ENCODE results near the gene ITGA8.

Gene ITGA8

DNA sequence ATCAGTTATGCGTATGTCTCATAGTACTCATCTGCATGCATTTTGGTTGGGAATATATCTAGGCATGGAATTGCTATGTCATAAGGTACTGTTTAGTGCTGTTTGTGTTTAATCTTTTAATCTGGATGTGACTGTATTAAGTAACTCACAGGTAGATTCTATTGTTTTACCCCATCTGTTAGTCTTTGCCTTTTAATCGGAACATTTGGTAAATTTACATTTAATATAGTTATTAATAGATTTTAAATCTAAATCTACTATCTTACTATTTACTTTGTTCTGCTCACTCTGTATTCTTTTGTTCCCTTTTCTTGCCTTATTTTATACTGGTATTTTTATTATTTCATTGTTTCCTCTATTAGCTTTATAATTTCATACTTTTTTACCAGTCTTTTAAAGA, 10.6 kb upstream of the ITGA8 start:
- no peak for DNase-seq

DNA sequence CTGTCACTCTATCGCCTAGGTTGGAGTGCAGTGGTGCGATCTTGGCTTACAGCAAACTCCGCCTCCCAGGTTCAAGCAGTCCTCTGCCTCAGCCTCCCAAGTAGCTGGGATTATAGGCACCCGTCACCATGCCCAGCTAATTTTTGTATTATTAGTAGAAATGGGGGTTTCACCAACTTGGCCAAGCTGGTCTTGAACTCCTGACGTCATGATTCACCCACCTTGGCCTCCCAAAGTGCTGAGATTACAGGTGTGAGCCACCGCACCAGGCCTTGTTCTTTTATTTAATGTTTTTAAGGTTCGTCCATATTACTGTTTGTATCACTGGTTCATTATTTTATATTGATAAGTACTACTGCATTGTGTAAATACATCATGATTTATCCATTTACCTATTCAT, 10.2 kb upstream of the ITGA8 start:
- DNase-seq, result no peak

DNA sequence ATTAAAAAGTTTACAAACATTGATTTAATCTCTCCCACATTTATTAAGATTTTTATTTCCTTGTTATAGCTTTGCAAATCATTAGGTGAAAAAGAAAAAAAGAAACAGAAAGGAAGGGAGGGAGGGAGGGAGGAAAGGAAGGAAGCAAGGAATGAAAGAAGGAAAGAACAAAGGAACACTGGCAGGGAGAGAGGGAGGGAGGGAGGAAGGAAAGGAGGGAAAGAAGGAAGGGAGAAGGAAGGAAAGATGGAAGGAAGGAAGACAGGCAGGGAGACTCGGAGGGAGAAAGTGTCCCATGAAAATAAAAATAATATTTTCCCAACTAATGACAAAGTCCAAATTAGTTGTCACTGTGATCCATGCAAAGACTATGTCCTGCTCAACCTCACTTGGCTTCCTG, 6.3 kb upstream of the ITGA8 start:
- DNase-seq, result no peak

DNA sequence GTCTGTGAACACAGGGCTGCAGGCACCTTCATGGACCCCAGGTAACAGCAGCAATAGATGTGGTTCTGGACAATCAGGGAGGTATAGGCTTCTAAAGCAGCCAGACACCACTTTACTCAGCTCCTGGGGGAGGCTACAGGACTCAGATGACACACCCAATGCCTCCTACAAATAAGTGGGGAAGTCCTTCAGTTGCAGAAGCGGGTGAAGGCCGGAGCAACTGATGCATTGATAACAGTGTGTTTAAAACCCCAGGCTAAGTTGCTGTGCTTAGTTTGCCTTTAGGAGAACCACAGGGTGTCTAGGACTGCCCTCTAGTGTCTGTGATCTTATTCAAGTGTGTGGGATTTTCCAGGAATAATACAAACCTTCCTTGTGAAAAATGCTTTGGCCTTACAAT, 5.9 kb upstream of the ITGA8 start:
- DNase-seq, result no peak

DNA sequence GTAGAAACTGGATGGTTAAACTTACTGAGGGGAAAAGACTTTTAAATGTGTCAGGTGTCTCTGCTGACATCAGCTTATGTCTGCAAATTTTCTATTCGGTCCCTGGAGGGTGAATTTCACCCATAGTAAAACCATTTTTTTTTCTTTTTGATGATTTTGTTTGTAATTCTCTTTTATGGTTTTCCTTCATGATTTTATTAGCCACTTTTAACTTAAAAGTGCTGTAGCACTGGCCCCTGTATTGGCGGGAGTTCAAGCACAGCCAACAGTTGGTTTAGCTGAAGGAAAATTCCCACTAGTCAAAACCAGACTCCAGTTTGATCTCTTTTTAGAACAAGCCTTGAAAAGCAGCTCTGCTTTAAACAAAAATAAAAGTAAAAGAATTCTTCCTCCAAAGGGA, 5.0 kb upstream of the ITGA8 start:
- DNase-seq, result no peak

DNA sequence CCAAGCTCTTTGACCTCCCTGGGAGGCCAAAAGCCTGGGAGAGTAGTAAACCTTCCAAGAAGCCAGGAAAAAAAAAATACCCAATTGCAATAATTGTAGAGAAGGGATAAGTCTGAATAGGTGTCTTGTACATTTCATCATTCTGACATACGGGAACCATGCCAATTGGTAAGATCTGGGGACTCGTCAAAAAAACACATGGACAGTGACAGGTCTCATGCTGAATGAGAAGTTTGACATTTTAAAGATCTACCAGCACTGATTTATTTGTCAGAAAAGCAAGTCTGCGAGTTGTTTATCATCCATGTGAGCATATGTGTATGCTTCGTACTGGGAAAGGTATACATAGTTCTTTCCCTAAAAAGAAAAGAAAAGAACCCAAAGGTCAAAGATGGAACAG, 4.1 kb upstream of the ITGA8 start:
- no peak for DNase-seq

DNA sequence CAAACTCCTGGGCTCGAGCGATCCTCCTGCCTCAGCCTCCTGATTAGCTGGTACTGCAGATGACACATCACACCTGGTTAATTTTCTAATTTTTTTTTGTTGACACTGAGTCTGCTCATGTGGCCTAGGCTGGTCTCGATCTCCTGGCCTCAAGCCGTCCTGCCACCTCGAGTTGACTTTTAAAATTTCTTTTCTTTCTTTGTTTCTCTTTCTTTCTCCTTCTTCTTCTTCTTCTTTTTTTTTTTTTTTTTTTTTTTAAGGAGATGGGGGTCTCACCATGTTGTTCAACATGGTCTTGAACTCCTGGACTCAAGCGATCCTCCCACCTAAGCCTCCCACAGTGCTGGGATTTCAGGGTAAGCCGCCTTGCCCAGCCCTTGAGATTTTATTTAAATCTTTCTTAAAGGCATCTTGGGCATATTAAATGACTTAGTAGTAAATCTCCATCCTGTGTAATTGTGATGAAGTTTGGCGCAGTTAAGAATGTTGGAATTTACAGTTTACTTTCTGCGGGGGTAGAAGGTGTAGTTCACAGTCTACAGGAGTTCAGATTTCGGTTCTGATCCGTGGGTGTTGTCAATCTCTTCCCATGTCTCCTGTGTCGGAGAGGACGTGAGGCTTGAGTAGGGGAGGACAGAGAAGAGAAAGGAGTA, 1.0 kb upstream of the ITGA8 start:
- no peak for DNase-seq

DNA sequence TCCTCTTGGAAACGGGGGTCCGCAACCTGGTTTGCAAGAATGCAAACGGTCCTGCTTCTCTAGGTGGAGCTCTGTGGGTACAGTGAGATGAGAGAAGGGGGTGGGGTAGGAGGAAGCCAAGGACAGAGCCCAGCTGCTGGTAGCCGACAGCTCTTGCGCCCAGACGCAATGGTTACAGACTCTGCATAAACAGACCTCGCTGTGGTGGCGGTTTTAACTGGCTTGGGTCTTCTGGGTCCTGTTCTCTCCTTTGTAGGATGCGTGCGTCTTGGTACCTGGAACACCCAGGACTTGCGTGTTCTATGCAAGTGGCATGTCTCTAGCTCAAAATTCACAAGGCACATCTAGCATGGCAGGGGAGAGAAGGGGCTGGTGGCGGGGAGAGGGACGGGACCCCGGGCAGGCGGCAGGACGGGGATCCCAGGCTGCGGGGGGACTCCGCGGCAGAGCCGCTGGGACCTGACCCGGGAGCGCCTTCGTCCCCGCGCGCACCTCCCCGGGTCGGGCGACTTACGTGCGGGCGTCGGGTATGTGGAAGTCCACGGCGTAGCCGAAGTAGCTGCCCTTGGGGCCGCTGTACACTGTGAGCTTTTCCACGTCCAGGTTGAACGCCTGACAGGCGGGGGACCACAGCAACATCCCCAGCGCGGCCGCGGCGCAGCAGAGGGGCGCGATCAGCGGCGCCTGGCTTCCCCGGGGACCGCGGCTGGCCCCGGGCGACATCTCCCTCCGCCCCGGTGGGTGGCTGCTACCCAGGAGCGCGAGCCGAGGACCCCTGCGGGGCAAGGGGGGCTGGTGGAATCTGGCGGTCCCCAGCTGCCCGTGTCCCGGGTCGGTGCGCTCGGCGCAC, 448 bp downstream of the ITGA8 start:
- DNase-seq, result no peak

DNA sequence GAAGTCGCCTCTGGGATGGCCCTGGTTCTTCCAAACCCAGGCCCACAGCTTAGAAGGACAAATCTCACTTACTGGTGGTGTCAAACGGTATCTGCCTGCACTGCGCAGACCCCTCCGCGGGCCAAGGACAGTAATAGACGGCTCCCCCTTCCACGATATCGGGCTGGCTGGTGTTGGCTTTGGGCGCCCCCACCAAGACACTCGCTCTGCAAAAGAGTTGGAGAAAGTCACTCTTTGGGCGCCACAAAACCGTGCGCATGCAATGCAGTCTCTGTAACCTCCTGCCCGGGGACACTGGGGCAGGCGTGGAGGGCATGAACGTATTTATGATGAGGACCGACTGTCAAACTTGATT, 1.1 kb downstream of the ITGA8 start:
- no peak for DNase-seq

DNA sequence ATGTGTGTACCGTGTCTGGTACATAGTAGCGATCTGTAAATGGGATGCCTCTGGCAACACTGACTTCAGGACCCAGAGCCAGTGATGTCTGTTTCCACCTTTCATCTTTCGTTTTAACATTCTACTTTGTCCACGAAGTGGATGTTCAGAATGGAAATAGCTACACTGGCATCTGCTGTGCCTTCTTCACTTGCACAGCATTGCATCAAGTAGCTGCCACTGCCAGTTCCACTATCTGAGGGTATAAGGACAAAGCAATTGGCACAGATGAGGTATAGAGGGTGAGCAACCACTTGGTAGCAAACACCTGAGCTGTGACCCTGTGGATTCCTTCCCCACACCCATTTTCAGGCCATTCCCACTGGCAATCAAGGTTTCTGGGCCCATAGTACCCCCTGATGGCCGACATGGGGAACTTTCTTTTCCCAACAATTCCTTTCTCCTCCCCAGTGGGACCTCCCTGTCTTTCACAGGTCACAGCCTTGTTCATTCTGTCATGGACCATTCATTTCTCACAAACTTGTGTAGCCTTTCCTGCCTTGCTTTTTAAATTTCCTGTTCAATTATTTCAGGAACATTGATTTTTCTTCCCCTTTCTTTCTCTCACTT, 4.0 kb downstream of the ITGA8 start:
- DNase-seq, result no peak

DNA sequence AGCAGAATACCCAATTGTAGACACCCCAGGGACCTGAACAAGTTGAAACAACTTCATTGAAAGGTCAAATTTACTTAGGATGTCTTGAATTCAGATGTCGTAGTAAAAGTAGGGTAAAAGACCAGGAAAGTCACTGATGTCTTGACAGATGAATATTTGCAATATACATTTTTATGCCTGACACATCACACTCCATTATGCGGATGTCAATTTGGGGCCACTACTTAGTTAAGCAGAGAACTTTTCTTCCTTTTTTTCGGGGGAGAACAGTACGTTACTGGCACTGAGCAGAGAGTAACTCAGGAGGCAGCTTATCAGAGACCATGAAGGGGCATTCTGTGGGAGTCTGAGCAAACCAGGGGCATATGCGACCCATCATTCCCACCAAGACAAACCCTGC, 4.9 kb downstream of the ITGA8 start:
- no peak for DNase-seq

DNA sequence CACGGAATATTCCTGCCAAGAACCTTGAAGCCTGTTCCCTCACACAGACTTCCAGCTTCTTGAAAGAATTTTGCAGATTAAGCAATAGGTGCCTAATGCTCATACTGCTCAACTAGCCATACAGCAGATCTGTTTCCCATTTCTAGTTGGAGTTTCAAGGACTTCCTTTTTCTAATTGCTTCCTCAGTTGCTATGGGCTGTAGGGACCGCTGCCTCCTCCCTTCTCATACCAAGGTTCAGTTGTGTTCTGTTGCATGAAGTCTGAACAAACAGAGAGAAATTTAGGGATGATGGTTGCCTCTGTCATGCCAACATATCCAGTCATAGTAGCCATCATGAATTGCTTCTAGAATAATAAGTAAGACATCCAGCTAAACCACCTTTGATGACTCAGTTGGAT, 6.8 kb downstream of the ITGA8 start:
- no peak for DNase-seq

DNA sequence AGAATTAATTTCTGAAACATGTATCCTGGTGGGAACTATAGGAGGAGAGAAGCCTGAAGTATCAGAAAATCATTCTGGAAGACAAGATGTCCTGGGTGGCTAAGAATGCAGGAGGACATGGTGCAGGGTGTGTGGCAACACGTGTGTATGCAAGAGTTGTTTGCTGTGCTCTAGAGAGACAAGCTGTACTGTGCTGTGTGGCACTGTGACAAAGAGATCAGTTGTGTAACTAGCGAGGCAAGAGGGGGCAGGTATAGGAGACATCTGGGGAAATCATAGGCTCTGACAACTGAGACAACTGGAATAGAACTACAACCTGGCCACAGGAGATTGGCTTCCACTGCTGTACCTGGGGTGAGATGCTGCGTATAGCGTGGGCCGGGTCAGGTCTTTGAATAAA, 9.3 kb downstream of the ITGA8 start:
- no peak for DNase-seq

DNA sequence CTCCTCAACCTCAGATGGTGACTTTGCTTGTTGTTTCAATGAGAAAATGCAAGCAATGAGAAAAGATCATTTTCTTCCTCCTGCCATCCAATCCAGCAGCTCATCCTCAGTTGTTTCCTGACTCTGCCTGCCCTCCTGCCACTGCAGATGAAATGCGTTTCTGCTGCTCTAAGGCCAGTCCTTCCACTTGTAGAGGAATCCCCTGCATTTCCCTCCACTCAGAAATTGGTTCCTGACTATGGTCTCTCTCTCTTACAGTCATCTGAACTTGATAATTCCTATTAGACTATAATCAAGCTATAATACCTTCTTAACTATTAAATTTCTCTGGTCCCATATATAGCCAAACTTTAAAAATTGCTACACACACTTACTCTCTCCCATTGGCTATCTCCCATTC, 14.4 kb downstream of the ITGA8 start:
- DNase-seq, result no peak

DNA sequence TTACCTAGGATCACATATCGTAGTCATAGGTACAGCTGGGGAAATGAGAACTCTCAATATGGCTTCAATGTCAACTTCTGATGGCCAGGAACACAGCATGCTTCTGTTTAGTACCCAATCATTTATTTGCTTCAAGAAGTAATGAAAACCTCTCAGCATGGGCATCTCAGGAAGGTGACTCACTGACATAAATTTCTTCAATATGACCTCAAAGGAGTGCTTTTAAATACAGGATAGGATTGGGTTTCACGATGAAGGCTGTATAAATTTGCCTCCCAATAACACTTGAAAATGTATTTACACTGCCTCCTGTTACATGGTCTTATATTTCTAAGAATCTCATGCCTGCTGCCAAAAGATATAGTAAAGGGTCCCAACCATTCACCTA, 15.1 kb downstream of the ITGA8 start:
- DNase-seq, result no peak

DNA sequence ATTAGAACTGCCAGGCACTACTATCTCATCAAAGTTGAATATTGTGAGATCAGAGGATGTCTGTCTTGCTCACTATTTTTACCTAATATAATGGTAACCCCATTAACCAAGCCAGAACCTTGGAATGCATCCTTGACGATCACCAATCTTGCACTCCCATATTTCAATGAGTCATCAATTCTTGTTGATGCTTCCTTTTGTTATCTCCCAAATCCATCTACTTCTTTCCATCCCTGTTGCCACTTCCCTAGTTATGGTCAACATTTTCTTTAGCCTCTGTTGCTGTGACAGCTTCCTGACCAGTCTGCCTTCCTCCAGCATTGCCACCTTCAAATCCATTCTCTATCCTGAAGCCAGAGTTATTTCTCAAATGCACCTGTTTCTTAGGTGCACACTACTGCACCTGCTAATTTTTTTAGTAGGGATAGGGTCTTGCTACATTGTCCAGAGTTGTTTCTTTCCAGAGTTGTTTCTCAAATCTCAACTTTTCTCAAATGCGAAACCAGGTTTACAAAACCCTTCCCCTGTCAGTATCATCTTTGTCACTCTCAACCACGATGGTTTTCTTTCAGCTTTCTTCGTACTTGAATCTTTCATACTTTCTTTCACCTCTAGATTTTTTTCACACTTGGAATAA, 15.7 kb downstream of the ITGA8 start:
- DNase-seq, result no peak

DNA sequence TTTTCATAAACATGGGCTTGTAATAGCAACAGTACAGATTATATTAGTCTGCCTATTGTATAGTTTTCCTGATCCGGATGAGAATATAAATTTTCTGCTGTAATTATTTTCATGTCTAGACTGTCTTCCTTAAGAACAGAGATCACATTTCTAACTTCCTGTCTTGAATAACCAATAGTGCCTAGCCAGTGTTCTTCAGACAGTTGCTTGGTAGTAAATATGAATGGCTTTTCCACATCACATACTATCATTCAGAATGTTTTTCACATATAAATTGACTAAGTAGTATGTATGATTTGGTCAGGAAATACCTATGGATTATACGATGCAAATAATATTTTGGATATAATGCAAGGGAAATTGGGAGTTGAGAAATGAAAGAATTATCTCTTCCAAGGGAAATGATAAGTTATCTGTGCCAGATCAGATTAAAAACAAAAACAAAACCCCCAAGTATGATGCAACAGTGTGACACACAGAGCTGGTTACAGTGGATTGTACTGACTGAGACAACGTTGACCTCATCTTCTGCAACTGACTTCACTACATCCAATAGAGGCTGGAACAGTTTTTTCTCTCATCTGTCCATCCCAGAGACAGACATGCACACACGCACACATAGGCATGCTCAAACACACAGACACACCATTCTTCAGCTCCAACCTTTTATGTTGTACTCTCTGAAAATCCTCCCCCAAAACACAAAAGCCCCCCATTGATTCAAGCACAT, 16.4 kb downstream of the ITGA8 start:
- no peak for DNase-seq

DNA sequence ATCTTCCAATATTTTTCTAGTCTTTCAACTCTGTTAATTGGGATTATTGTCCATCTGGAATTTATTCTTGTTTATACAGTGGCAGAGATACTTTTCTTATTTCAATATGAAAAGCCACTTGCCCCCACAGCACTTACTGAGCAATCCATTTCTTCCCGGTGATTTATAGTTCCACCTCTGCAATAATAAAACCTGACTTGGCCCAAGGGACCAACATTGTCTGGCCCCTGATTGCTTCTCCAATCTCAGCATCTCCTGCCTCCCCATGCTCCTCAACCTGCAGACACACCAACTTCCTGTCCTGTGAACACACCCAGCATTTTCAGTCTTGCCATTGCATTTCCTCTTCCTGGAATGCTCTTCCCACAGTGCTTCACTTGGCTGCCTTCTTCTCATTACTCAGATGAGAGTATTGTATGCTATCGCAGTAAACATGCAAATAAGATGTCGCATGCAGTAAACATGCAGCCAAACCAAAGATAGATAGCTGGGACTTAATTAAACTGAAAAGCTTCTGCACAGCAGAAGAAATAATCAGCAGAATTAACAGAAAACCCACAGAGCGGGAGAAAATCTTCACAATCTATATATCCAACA, 19.5 kb downstream of the ITGA8 start:
- DNase-seq, result no peak

DNA sequence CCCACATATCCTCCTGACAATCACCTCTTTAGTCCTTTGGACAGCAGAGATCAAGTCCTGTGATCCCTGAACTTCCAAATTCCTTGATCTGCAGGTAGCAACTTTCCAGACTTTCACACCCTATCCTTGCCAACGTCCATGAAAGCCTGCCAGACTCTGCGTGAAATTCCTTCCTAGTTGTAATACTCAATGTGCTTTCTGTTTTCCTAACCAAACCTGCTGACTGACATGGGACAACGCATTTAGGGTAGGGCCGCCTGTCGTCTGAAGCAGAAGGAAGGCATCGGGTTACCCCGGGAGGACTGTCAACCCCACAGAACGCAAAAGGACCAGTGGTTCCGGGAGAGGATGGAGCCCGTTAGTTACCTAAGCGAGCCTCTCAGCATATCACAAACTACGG, 23.9 kb downstream of the ITGA8 start:
- no peak for DNase-seq

DNA sequence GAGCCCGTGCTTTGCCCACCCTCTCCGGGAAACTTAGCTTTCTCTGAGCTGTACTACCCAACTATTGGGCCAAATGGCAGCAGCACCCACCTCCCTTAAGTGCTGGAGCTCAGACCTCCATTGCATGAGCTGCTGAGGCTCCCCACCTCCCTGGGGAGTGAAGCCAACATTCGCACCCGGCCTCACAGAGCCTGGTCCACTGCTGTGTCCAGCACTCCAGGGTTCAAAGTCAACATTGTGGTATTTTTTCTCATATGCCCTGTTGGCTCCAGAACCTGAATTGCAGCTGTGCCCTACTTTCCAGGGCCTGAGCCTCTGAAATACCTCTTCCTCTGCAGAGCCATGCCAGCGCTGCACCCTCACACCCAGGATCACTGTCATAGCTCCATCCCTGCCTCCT, 29.7 kb downstream of the ITGA8 start:
- no peak for DNase-seq

DNA sequence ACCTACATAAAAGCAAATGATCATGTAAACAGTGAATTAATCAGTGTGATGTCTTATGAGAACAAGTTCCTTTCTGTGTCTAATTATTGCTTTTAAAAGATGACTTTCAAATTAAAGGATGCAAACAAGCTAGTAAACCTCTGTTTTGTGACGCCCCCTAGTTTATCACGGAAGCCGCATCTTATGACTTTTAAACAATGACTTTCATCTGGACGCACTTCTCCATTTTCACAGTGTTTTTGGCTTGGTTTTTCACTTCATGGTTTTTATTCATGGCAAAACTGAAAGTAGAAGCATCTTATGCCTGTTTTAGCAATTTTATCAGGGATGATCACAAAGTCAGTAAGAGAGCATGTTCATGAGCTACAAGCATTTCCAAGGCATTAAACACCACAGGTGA, 35.0 kb downstream of the ITGA8 start:
- DNase-seq, result no peak

DNA sequence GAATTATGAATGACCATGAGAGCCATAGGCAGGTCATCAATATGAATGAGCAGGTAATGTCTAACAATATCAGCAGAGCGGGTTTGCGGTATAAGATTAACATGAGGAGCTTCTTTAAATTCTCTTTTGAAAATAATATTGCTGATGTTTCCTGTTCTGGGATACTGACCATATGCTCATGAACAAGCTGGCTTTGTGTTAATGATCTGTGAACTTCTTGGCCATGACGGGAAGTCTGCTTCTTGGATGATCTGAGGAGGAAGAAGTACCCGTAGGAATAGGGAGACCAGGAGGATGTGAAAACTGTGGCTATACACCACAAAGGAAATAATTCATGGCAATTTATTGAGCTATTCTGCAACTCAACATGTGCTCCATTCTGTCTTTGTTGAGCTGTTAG, 38.6 kb downstream of the ITGA8 start:
- no peak for DNase-seq

DNA sequence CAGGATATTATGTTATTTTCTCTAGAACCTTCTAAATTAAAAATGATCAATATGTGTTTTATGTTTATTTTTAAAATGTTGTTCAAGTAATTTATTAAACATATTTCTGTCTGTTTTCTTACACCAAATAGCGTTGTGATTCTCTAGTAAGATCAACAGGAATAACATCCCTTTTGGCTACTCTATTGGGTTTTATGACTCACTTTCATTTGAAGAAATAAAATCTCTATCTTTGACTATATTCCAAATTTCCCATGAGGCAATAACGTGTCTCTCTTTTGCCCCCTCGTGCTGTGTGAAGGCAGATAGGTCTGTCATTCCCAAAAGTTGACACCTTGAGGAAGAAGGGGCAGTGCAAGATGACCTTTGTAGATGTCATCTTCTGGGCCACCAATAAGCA, 40.9 kb downstream of the ITGA8 start:
- no peak for DNase-seq
